B cell (primary cell): ENCODE results near the gene EPB41. TPM values are rescaled to one million over a fixed set of nuclear protein-coding genes. Genes with fewer than 3 reads are reported as not detected.

Experiments
- ATAC-seq: fragments of 200-7000 bp; cut with Tn5 transposase; one replicate; pipeline ENCODE4 v1.10.0; 2021; ENCODE audit warnings: low read depth, mild to moderate bottlenecking, moderate number of reproducible peaks, moderate library complexity
- CTCF ChIA-PET: fragments of 350-600 bp; sonication (Branson Sonifier 250); formaldehyde crosslinking; loops from one replicate; lab custom pipeline; 2021; ENCODE audit warnings: antibody characterized with exemption, inconsistent platforms; lab: Charles Lee
- POLR2A ChIA-PET: fragments of 350-600 bp; sonication (Branson Sonifier 250); formaldehyde crosslinking; loops from one replicate; lab custom pipeline; 2021; ENCODE audit warnings: antibody characterized with exemption; lab: Charles Lee
- DNase-seq: peaks from one replicate; pipeline ENCODE4 v3.0.0; 2013
- H2AFZ ChIP-seq: 2 replicates; pipeline ENCODE4 v1.6.1; 2012; ENCODE audit warnings: mild to moderate bottlenecking, low read depth, low read length; ENCODE audit not compliant: insufficient read depth, poor library complexity, severe bottlenecking
- H3K27ac ChIP-seq, 2 donors: 1 replicate in 1 of 2; 2 replicates in 1 of 2; pipeline ENCODE4 v1.5.1; 2012 to 2013; ENCODE audit warnings: low read length in 2 of 2, mild to moderate bottlenecking in 2 of 2, moderate library complexity in 1 of 2
- H3K27me3 ChIP-seq, 4 experiments: fragments of 200-600 bp in 1 of 4; sonication (generic) in 1 of 4; replicated peaks in 1 of 4; 1 replicate in 2 of 4; 2 replicates in 2 of 4; pipeline versions ENCODE4 v1.6.1 to v1.7.0; 2013 to 2016; ENCODE audit warnings: low read length in 3 of 4, mild to moderate bottlenecking in 2 of 4, mixed read lengths in 1 of 4, moderate library complexity in 1 of 4; ENCODE audit not compliant: insufficient read depth in 4 of 4, control insufficient read depth in 3 of 4; ENCODE audit errors: control extremely low read depth in 1 of 4
- H3K36me3 ChIP-seq, 2 experiments: replicated peaks in 1 of 2; 1 replicate in 1 of 2; 2 replicates in 1 of 2; pipeline versions ENCODE4 v1.6.1 to v1.7.1; 2013; ENCODE audit warnings: low read length in 1 of 2; ENCODE audit not compliant: insufficient read depth in 2 of 2, control insufficient read depth in 1 of 2; ENCODE audit errors: control extremely low read depth in 1 of 2, extremely low read depth in 1 of 2
- H3K4me1 ChIP-seq, 2 donors: fragments of 200-600 bp in 1 of 2; sonication (generic) in 1 of 2; 1 replicate in 1 of 2; 2 replicates in 1 of 2; pipeline versions ENCODE4 v1.5.1 to v1.6.1; 2013 to 2017; ENCODE audit warnings: low read length in 2 of 2; ENCODE audit not compliant: control insufficient read depth in 2 of 2, insufficient read depth in 2 of 2
- H3K4me2 ChIP-seq: replicated peaks from 2 replicates; pipeline ENCODE3; 2012; ENCODE audit warnings: mild to moderate bottlenecking, low read depth, low read length; ENCODE audit not compliant: poor library complexity, severe bottlenecking
- H3K4me3 ChIP-seq, 5 experiments: fragments of 200-600 bp in 1 of 5; sonication (generic) in 1 of 5; 1 replicate in 3 of 5; 2 replicates in 2 of 5; pipeline versions ENCODE4 v1.5.1 to v1.7.0; 2011 to 2016; ENCODE audit warnings: low read length in 4 of 5, mild to moderate bottlenecking in 4 of 5, low read depth in 2 of 5, control low read depth in 1 of 5, moderate library complexity in 1 of 5; ENCODE audit not compliant: insufficient read depth in 1 of 5; ENCODE audit errors: control extremely low read depth in 1 of 5, extremely low read depth in 1 of 5
- H3K79me2 ChIP-seq: fragments of 200-600 bp; sonication (generic); one replicate; pipeline ENCODE4 v1.6.0; 2016; ENCODE audit warnings: low read length; ENCODE audit not compliant: control insufficient read depth, insufficient read depth
- H3K9ac ChIP-seq: fragments of 200-600 bp; sonication (generic); 2 replicates; pipeline ENCODE4 v1.6.1; 2017; ENCODE audit warnings: mild to moderate bottlenecking, low read length, moderate library complexity
- H3K9me3 ChIP-seq, 3 donors: one replicate each; pipeline versions ENCODE4 v1.6.1 to v1.7.1; 2013; ENCODE audit warnings: low read length in 2 of 3; ENCODE audit not compliant: control insufficient read depth in 2 of 3, insufficient read depth in 1 of 3; ENCODE audit errors: control extremely low read depth in 1 of 3
- H4K20me1 ChIP-seq: 2 replicates; pipeline ENCODE4 v1.6.0; 2012; ENCODE audit warnings: mild to moderate bottlenecking, low read length; ENCODE audit not compliant: insufficient read depth, control insufficient read depth, poor library complexity, severe bottlenecking
- H3K27ac Mint-ChIP-seq: one replicate; pipeline ENCODE4 v1.8.0; 2021; ENCODE audit warnings: mixed read lengths
- H3K27me3 Mint-ChIP-seq: one replicate; pipeline ENCODE4 v1.8.0; 2021; ENCODE audit warnings: mixed read lengths
- H3K4me1 Mint-ChIP-seq: one replicate; pipeline ENCODE4 v1.8.0; 2021; ENCODE audit warnings: mixed read lengths
- H3K4me3 Mint-ChIP-seq: one replicate; pipeline ENCODE4 v1.8.0; 2021; ENCODE audit warnings: mixed read lengths
- H3K9me3 Mint-ChIP-seq: one replicate; pipeline ENCODE4 v1.8.0; 2022; ENCODE audit warnings: mixed read lengths; ENCODE audit not compliant: insufficient read depth
- EZH2 ChIP-seq: IDR thresholded peaks from 2 replicates; pipeline ENCODE4 v1.6.1; 2012; ENCODE audit warnings: borderline replicate concordance, low read depth, mild to moderate bottlenecking, moderate library complexity, low read length; ENCODE audit not compliant: insufficient read depth, poor library complexity, severe bottlenecking
- WGBS: methylation state at CpG from one replicate; pipeline ENCODE4 v1.1.5; 2013; ENCODE audit warnings: missing lambda C conversion rate; ENCODE audit not compliant: insufficient coverage; 5-methylcytosine and 5-hydroxymethylcytosine counted together
- intact Hi-C: fragments of 100-400 bp; cut with micrococcal nuclease; formaldehyde crosslinking; loops from one replicate; pipeline ENCODE4 v1.10.0; 2022
- polyA plus RNA-seq: library from polyadenylated mRNA; depleted of rRNA; stranded (reverse); fragments of >200 nt; gene quantifications from 2 replicates; pipeline ENCODE4 v1.2.3, GENCODE V29; 2012
- total RNA-seq, 2 donors: library from RNA; stranded (reverse); fragments of 120-200 nt in 1 of 2; gene quantifications; 1 replicate in 1 of 2; 2 replicates in 1 of 2; pipeline versions ENCODE4 v1.2.3 to v1.2.4, GENCODE V29; 2013 to 2022
- TF ChIP-seq, protein P1 (sequence below): fragments of 200-600 bp; IDR thresholded peaks from one replicate; pipeline ENCODE4 v1.8.0; 2022; ENCODE audit warnings: antibody characterized with exemption, mild to moderate bottlenecking

Gene EPB41
- total and polyA plus RNA-seq, 2 donors (not counting 1 experiment from before 2014, with no cell fraction given): 45.8 to 186 TPM

DNA sequence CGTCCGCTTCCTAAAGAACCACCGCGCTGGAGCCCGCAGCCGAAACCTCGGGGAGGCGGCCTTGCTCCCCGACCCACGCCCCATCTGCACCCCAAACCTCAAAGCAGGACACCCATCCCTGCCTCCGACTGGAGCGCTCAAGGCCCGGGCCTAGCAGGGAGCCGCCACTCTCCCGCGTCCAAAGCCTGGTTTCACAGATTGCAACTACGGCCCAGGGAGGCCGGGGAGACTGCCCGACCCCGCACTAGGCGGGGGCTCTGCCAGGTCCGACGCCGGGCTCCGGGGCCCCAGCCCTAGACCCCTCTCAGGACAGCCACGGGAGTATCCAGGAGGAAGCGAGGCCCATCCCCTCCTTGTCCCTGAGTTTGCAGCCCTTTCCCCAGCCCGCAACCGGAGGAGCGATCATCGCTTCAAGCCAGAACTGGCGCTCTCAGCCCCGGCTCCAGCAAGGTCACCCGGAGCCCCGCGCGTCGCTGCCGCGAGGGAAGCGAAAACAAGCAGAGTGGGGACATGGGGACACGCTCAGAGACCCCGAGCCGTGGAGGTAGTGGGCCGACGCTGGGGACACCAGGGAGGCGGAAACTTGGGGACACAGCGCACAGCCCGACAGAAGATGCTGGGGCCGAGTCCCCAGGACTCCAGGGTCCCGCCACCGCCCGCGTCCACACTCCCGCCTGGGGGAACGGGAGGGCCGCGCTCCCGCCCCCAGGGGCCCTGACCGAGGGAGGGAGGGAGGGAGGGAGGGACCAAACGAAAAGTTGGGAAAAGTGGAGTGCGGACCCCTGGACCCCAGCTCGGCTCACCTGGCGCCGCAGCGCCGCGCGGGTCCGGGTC is 208.9 kb downstream of the EPB41 start:
- no peak for ATAC-seq
- Histone ChIP-seq H3K4me3 (peak overlapping the region in 4 of 5 experiments; percentile 22 to 66 (median 44)), H4K20me1 (peaks cover 29% of the 10 kb centered on the region), H2AFZ (peak overlapping the region; percentile 40), H3K27ac (no peak overlapping the region), H3K4me2 (peak overlapping the region; percentile 100), H3K9me3 (peaks cover 0 to 15% (median 0%) of the 10 kb centered on the region in 3 donors), H3K36me3 (peaks cover 0 to 9% of the 10 kb centered on the region in 2 experiments), H3K4me1 (peaks cover 31 to 32% of the 10 kb centered on the region in 2 donors), H3K27me3 (peaks cover 0 to 50% (median 17%) of the 10 kb centered on the region in 4 experiments), H3K79me2 (no peaks in the 10 kb centered on the region), H3K9ac (peak overlapping the region; percentile 58)
- no peak for TF ChIP-seq EZH2
- TF ChIP-seq, protein P1, sequence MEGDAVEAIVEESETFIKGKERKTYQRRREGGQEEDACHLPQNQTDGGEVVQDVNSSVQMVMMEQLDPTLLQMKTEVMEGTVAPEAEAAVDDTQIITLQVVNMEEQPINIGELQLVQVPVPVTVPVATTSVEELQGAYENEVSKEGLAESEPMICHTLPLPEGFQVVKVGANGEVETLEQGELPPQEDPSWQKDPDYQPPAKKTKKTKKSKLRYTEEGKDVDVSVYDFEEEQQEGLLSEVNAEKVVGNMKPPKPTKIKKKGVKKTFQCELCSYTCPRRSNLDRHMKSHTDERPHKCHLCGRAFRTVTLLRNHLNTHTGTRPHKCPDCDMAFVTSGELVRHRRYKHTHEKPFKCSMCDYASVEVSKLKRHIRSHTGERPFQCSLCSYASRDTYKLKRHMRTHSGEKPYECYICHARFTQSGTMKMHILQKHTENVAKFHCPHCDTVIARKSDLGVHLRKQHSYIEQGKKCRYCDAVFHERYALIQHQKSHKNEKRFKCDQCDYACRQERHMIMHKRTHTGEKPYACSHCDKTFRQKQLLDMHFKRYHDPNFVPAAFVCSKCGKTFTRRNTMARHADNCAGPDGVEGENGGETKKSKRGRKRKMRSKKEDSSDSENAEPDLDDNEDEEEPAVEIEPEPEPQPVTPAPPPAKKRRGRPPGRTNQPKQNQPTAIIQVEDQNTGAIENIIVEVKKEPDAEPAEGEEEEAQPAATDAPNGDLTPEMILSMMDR: no peak
- peaks cover 11% of the 10 kb centered on the region for H3K27me3 Mint-ChIP-seq
- H3K27ac Mint-ChIP-seq: no peak overlapping the region
- DNase-seq: peak; percentile 63
- H3K4me3 Mint-ChIP-seq: peak overlapping the region; percentile 85
- intact Hi-C loops: loop anchor here (5.0 kb wide), 1 partner anchor 59 kb away; the partner anchor contains the start of gene SRSF4
- peaks cover 18% of the 10 kb centered on the region for H3K4me1 Mint-ChIP-seq
- POLR2A ChIA-PET: no interaction called here
- WGBS: 5% methylated on average over 70 of the region's 70 CpGs
- CTCF ChIA-PET: interaction anchor here (1.1 to 1.5 kb wide), 4 partner anchors 79 to 246 kb away, joined by 3 to 5 read pairs (median 4); no protein-coding TSS in a partner anchor
- no peaks in the 10 kb centered on the region for H3K9me3 Mint-ChIP-seq
